NCI-H345 treated with DMSO at 0.1 percent for 48 hours (cell line): ENCODE data around the gene NTN3.
"Not testable (repeated sequence)": the region's sequence is repeated elsewhere in the genome, so short reads cannot be mapped to it uniquely, and the experiment has no call there.

ENCODE experiments used
- DNase-seq: peaks from one replicate; lab custom pipeline; 2025; ENCODE audit not compliant: unreplicated experiment; lab: John Stamatoyannopoulos, UW

NTN3 gene

GRCh38 chr16:2476741-2477140 lies 5.6 kb downstream of the NTN3 start:
- no peak for DNase-seq

GRCh38 chr16:2477327-2477726 lies 6.2 kb downstream of the NTN3 start:
- DNase-seq, result no peak

DNA sequence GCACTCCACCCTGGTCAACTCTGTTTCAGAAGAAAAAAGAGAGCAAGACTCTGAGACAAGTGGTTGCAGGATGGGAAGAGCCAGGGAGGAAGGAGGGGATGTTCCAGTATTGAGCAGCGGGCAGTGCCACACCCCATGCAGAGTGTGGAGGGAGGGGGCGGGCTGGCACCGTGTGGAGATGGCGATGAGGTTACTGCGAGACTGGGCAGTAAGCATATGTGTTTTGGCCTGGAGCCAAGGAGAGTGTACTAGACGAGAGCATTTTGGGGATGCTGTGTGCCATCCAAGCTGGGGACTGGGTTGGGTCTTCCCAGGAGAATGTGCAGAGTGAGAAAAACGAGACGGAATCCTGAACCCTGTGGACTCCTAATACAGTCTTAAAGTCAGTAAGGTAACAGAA lies 7.2 kb downstream of the NTN3 start:
- DNase-seq, result no peak

DNA sequence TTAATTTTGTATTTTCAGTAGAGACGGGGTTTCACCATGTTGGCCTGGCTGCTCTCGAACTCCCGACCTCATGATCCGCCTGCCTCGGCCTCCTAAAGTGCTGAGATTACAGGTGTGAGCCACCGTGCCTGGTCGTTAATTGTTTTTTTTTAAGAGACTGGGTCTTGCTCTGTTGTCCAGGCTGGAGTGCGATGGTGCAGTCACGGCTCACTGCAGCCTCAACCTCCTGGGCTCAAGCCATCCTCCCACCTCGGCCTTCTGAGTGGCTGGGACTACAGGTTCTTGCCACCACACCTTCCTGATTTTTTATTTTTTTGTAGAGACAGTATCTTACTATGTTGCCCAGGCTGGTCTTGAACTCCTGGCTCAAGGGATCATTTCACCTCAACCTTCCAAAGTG lies 8.9 kb downstream of the NTN3 start:
- not testable (repeated sequence) for DNase-seq

GRCh38 chr16:2480948-2481347 lies 9.9 kb downstream of the NTN3 start:
- DNase-seq, result no peak

DNA sequence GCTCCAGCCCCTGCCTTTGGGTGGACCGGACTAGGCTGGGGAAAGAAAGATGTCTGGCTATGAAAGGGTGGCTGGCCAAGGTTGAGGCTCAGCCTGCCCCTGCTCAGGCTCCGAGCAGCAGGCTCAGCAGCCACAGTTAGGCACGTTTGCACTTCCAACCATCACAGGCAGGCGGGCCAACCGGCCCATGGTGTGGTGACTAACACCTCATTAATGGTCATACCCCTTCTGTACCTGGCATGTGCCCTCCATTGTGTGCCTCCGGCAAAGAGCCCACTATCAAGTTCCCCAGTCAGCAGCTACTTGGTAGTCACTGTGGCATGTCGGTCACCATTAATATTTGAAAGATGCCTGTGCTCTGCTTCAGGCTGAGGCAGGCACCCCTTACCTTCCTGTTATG lies 10.6 kb downstream of the NTN3 start:
- no peak for DNase-seq

GRCh38 chr16:2482249-2482648 lies 11.2 kb downstream of the NTN3 start:
- no peak for DNase-seq

DNA sequence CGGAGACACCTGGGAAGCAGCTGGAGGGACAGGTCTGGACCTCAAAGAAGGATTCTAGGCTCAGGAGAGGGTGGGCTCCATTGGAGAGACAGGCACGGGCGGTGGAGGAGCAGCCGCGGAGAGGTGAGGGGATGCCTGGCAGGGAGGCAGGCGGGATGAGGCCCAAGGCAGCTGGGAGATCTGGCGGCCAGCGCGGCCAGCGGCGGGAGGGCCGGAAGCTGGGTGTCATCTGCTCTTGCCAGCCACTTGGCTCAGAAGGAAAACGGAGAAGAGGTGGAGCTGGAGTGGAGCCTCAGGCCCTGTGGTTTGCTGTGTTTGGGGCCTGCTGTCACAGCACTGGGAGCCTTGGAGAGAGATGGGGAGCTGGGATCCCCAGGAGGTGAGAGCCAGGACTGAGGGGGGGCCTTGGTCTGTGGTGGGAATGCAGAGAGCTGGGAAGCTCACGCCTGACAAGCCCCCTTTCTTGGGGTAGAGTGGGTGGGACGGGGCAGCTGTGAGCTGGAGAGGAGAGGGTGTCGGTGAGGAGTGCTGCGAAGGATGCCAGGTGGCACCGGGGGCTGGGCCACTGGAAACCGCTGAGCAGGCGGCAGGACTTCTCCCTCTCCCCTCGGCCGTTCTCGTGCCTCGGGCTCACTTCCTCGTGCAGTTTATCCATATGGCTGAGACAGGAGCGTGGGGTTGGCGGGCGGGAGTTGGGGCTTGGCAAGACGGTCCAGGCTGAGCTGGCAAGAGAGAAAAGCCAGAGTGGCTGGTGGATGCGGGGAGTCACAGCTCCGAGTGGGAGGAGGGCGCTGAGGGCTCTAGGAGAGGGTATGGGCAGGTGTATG lies 11.8 kb downstream of the NTN3 start:
- no peak for DNase-seq

DNA sequence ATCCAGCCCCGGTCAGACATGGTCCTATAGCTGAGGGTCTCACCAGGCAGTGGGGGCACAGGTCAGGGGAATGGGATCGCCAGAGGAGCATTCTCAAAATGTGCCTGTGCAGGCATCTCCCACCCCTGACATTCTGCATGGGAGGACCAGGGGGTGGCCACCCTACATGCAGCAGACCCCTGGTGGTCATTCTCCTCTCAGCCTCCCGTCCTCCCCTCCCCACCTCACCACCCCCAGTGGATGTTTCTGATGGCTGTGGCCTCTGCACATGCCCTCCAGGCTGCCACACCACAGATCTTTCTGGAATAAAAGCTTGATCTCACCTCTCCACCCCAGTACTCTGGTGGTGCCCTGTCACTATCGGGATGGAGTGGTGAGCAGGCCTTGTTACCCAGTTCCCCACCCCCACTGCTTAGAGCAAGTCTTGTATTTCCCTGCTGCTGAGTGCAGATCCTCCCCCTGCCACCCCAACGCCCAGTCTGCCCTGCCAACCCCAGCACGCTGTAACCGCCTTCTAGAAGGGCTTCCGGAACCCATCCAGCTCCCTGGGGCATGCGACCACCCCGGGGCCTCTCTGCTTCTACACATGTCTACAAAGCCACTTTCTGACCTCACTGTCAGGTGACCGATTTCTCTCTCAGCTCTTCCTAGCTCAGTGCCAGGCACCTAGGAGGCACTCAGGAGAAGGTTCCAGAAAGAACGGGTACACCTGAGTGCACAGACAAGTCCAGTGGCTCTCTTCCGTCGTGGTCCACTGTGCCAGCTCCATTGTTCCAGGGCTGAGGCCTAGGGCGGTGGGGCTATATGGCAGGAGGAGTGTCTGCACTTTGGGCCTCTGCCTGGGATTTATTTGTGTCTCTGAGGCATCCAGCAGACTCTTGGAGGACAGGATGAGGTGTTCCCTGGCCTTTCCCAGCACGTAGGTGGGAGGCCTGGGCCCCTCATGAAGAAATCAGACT lies 13.1 kb downstream of the NTN3 start:
- no peak for DNase-seq

DNA sequence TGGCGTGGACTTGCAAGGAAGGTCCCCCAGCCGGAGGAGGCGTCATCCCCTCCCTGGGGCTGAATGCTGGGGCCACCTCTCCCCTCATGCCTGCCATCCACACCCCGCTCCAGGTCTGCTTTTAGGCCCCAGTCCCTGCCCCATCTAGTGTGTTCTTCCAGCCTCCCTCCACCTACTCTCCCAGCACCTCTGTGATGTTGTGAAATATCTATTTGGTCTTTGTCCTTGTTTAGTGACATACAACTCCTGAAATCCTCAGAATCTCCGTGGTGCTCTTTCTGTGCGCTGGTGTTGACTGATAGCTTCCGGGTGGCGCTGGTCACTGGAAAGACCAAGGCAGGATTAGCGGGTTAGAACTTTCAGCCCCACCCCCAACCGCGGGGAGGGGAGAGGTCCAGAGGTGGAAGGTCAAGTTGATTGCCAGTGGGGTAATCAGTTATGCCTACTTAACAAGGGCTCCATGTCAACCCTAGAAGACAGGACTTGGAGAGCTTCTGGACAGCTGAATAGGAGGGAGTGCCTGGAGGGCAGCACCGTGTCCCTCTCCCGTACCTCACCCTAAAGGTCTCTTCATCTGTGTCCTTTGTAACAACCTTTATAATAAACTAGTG lies 13.9 kb downstream of the NTN3 start:
- no peak for DNase-seq

DNA sequence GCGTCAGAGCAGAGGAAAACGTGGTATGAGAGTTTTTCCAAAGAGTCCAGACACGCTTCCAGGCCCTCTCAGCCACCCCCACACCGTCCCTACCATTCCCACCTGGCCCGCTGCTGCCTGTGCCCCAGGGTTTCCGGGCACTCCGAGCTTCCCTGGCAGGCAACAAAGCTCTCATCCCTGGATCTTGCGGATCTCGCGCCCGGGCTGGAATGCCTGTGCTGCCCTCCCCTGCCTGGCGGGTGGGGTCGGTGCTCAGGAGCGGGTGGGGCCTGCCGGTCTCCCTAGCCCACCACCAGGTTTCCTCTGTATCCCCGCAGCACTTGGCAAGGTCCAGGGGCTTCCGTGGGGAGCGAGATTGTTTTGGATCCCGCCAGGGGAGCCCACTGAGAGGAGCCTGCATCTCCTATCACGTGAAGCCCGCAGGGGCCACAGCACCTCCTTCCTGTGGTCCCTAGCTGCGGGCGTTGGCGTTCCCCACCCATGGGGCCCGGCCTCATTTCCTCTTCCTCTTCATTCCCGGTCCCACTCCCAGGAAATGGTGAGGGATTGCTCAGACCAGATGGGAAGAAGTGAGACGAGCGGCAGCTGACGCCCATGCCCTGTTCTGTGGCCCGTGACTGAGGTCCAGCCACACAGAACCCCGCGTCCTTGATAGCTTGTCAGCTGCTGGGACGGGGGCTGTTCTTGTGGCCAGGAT lies 14.9 kb downstream of the NTN3 start:
- no peak for DNase-seq

DNA sequence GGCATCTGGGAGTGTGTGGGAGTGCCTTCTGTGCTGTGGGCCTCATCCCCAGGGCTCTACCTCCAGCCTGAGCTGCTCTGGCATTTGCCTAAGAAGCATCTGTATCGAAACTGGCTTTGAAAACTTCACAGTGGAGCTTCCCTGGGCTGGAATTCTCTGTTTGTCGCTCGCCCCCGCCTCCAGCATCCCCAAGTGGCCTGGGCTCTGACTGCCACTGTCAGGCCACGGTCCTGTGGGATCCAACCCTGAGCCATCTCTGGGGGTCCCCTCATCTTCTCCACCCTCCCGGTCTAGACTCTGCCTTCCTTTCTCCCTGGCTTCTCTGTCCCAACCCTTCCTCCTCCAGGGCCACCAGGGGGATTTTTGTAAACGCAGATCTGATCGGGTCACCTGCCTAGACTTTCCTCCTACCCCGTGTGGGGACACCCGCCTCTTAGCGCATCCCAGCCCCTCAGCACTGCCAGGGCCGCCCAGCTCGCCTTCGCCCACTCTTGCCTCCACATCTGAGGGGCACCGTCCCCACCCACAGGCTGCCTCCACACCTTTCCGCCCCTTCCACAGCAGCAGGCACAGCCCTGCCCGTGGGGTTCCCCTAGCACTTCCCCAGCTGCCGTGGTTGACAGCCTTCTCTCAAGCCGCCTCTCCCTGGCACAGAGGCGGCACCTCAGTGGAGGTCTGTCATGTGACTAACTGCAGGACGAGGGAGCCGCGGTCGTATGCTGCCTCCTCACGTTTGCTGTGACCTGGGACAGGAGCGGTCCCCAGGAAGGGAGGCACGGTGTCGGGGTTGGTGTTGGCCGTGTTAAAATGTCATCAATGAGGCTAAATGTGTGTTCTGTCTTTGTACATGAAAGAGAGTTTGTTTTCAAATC lies 15.8 kb downstream of the NTN3 start:
- DNase-seq, result no peak

DNA sequence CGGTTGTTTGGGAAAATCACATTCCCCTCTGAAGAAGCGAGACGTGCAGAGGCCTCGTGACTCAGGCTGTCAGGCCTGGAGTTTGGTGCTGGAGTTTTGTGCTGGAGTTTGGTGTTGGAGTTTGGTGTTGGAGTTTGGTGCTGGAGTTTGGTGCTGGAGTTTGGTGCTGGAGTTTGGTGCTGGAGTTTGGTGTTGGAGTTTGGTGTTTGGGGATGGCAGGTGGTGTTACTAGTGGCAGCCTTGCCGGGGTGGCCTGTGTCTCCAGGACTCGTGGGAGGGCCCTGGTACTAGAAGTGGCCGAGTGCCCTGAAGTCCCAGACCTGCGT lies 16.4 kb downstream of the NTN3 start:
- no peak for DNase-seq

DNA sequence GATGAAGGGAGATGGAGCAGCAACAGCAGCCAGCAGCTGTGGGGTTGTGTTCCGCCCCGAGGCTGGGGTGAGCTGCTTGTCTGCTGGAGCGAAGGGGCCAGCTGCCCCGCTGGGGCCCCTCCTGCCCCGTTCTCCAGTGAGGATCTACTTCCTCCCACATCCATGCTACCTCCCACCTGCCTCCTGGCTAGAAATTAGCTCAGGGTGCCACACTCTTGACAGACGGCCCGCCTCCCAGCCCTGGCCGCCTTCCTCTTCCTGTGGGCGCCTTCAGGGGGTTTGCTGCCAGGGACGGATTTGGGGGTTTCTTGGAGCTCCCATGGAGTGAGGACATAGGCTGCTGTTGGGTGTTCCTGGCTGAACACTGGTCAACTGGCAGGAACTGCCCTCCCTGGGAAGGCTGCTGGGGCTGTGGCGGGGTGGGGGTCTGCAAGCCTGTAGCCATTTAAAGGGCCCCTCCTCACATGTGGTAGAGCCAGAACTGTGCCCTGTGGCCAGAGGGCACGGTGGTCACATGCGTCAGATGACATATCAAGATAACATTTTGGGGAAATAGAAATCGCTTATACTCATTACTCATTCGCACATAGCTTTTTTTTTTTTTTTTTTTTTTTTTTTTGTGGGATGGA lies 16.9 kb downstream of the NTN3 start:
- DNase-seq, result no peak

- no peak for DNase-seq
Measured at GRCh38 chr16:2489581-2489980, 18.5 kb downstream of the NTN3 start.

GRCh38 chr16:2490190-2491105 lies 19.4 kb downstream of the NTN3 start:
- DNase-seq, result peak; percentile 81

GRCh38 chr16:2492292-2492691 lies 21.2 kb downstream of the NTN3 start:
- no peak for DNase-seq

DNA sequence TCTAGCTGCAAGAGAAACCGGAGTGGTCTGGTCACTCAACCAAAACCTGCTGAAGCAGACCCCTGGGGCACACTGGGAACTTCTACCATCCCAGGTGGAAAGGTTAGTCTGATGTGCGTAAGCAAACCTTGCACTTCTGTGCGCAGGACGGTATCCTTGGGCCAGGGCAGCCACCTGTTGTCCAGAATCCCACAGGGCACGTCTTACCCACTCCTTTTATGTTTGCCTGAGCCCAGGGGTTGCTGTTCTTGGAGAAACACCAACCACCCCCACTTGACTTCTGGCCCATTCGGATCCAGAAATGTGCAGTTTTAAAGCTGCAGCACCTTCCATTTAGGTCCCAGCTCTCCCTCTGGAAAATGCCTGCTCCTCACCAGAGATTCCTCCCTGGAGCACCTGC lies 22.5 kb downstream of the NTN3 start:
- no peak for DNase-seq

DNA sequence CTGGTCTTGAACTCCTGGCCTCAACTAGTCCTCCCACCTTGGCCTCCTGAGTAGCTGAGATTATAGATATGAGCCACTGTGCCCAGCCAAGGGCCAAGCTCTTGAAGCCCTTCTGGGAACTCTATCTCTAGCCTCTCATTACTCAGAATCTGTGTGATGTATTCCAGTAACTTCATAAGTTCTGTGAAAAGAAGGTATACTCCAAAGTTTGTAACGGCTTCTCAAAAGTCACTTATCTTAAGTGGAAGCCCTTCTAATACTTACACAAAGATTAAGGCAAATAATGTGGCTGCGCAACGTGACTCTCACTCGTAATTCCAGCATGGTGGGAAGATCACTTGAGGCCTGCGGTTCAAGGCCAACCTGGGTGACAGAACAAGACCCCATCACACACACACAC lies 23.5 kb downstream of the NTN3 start:
- DNase-seq, result no peak
